HK-2 (cell line): ENCODE measurements around the gene SLC16A12.

Experiments used
- DNase-seq: peaks from one replicate; pipeline ENCODE4 v3.0.0-alpha.2; 2018; ENCODE audit not compliant: unreplicated experiment

Gene SLC16A12

GRCh38 chr10:89513206-89513605 is 22.2 kb downstream of the SLC16A12 start:
- DNase-seq = no peak

- DNase-seq = no peak
These were observed 29.6 kb downstream of the SLC16A12 start for GRCh38 chr10:89505640-89506275.

- DNase-seq = no peak
These were observed 30.7 kb downstream of the SLC16A12 start for GRCh38 chr10:89504691-89505090.

- no peak for DNase-seq
These were observed 31.6 kb downstream of the SLC16A12 start for GRCh38 chr10:89503652-89504370.

- DNase-seq = no peak
These were observed 32.2 kb downstream of the SLC16A12 start for GRCh38 chr10:89503151-89503550.

GRCh38 chr10:89502549-89502948 is 32.8 kb downstream of the SLC16A12 start:
- no peak for DNase-seq

- DNase-seq = no peak
These were observed 40.8 kb downstream of the SLC16A12 start for GRCh38 chr10:89494575-89494974.

GRCh38 chr10:89494068-89494467 is 41.3 kb downstream of the SLC16A12 start:
- no peak for DNase-seq

- no peak for DNase-seq
These were observed 43.5 kb downstream of the SLC16A12 start for GRCh38 chr10:89491932-89492331.

GRCh38 chr10:89490596-89491335 is 44.6 kb downstream of the SLC16A12 start:
- no peak for DNase-seq

GRCh38 chr10:89482256-89482655 is 53.1 kb downstream of the SLC16A12 start:
- no peak for DNase-seq

- no peak for DNase-seq
These were observed 53.7 kb downstream of the SLC16A12 start for GRCh38 chr10:89481662-89482061.

GRCh38 chr10:89479771-89480446 is 55.5 kb downstream of the SLC16A12 start:
- no peak for DNase-seq

GRCh38 chr10:89478739-89479654 is 56.4 kb downstream of the SLC16A12 start:
- no peak for DNase-seq

GRCh38 chr10:89478085-89478738 is 57.2 kb downstream of the SLC16A12 start:
- DNase-seq = no peak

- DNase-seq = no peak
These were observed 59.2 kb downstream of the SLC16A12 start for GRCh38 chr10:89476150-89476549.

GRCh38 chr10:89475591-89475998 is 59.8 kb downstream of the SLC16A12 start:
- no peak for DNase-seq

- no peak for DNase-seq
These were observed 60.3 kb downstream of the SLC16A12 start for GRCh38 chr10:89475125-89475524.

GRCh38 chr10:89474452-89474851 is 60.9 kb downstream of the SLC16A12 start:
- no peak for DNase-seq

GRCh38 chr10:89471110-89471809 is 64.1 kb downstream of the SLC16A12 start:
- no peak for DNase-seq
